NOMO-1 treated with dmso at 0.1 percent for 144 hours (cell line): ENCODE measurements around the gene C6orf52.
"Not testable (repeated sequence)": the region's sequence is repeated elsewhere in the genome, so short reads cannot be mapped to it uniquely, and the experiment has no call there.

ENCODE experiments used
- DNase-seq: peaks from one replicate; lab custom pipeline; 2025; ENCODE audit not compliant: unreplicated experiment; lab: John Stamatoyannopoulos, UW

The C6orf52 gene

GRCh38 chr6:10694302-10695085 is at the start of gene C6orf52, which contains the start of gene PAK1IP1:
TSS of gene C6orf52 (minus strand) at chr6:10694616. CDS start at chr6:10687550, 7,066 bp downstream.
TSS of gene PAK1IP1 (plus strand) at chr6:10694972. CDS start at chr6:10694986, 14 bp downstream.
- peak; percentile 95 for DNase-seq

GRCh38 chr6:10743515-10743914 is 49.1 kb upstream of the C6orf52 start:
- no peak for DNase-seq

GRCh38 chr6:10742251-10742650 is 47.8 kb upstream of the C6orf52 start:
- DNase-seq = no peak

- not testable (repeated sequence) for DNase-seq
These were observed 47.2 kb upstream of the C6orf52 start for GRCh38 chr6:10741643-10742042.

GRCh38 chr6:10740061-10740460 is 45.6 kb upstream of the C6orf52 start:
- no peak for DNase-seq

GRCh38 chr6:10736731-10737130 is 42.3 kb upstream of the C6orf52 start:
- DNase-seq = no peak

- no peak for DNase-seq
These were observed 39.4 kb upstream of the C6orf52 start for GRCh38 chr6:10733863-10734262.

GRCh38 chr6:10733151-10733715 is 38.8 kb upstream of the C6orf52 start:
- no peak for DNase-seq

- no peak for DNase-seq
These were observed 35.8 kb upstream of the C6orf52 start for GRCh38 chr6:10730254-10730653.

GRCh38 chr6:10725716-10726115 is 31.3 kb upstream of the C6orf52 start:
- no peak for DNase-seq

GRCh38 chr6:10725044-10725443 is 30.6 kb upstream of the C6orf52 start:
- DNase-seq = no peak

GRCh38 chr6:10723567-10723881 is 29.1 kb upstream of the C6orf52 start:
- DNase-seq = no peak

GRCh38 chr6:10722820-10723566 is 28.6 kb upstream of the C6orf52 start, which contains the start of gene TMEM14C:
TSS of gene TMEM14C (plus strand) at chr6:10723070. CDS start at chr6:10724614, 1,544 bp downstream.
- DNase-seq = peak; percentile 94

GRCh38 chr6:10722570-10722819 is 28.1 kb upstream of the C6orf52 start:
- DNase-seq = no peak

GRCh38 chr6:10721850-10722569 is 27.6 kb upstream of the C6orf52 start:
- no peak for DNase-seq

GRCh38 chr6:10720960-10721849 is 26.8 kb upstream of the C6orf52 start:
- not testable (repeated sequence) for DNase-seq

- no peak for DNase-seq
These were observed 26.0 kb upstream of the C6orf52 start for GRCh38 chr6:10720265-10720959.

- no peak for DNase-seq
These were observed 25.5 kb upstream of the C6orf52 start for GRCh38 chr6:10719964-10720264.

GRCh38 chr6:10719296-10719963 is 25.0 kb upstream of the C6orf52 start:
- DNase-seq = no peak

GRCh38 chr6:10713962-10714361 is 19.5 kb upstream of the C6orf52 start:
- DNase-seq = no peak
